ENCODE measurements around the gene DCAKD.

- TF ChIP-seq, protein P1, sequence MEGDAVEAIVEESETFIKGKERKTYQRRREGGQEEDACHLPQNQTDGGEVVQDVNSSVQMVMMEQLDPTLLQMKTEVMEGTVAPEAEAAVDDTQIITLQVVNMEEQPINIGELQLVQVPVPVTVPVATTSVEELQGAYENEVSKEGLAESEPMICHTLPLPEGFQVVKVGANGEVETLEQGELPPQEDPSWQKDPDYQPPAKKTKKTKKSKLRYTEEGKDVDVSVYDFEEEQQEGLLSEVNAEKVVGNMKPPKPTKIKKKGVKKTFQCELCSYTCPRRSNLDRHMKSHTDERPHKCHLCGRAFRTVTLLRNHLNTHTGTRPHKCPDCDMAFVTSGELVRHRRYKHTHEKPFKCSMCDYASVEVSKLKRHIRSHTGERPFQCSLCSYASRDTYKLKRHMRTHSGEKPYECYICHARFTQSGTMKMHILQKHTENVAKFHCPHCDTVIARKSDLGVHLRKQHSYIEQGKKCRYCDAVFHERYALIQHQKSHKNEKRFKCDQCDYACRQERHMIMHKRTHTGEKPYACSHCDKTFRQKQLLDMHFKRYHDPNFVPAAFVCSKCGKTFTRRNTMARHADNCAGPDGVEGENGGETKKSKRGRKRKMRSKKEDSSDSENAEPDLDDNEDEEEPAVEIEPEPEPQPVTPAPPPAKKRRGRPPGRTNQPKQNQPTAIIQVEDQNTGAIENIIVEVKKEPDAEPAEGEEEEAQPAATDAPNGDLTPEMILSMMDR (IDR thresholded peaks at IDR 0.05) = no peak
- no peak for TF ChIP-seq POLR2A (IDR thresholded peaks at IDR 0.05)
Measured at GRCh38 chr17:45029758-45030423, 21.5 kb downstream of the DCAKD start.
